Spleen (tissue), 11 donors: ENCODE measurements around the gene CRYBG1. TPM values are rescaled to one million over a fixed set of nuclear protein-coding genes. Genes with fewer than 3 reads are reported as not detected.

ENCODE experiments used
- DNase-seq: peaks from one replicate; pipeline ENCODE4 v3.0.0-alpha.2; 2020
- H3K27ac ChIP-seq, 8 donors: fragments of 200-600 bp; sonication (generic) in 7 of 8; 1 replicate in 4 of 8; 2 replicates in 4 of 8; pipeline versions ENCODE4 v1.5.0 to v1.8.0; 2016 to 2021; ENCODE audit warnings: inconsistent platforms in 4 of 8, mild to moderate bottlenecking in 4 of 8, moderate library complexity in 1 of 8
- H3K27me3 ChIP-seq, 7 donors: fragments of 200-600 bp; sonication (generic) in 6 of 7; replicated peaks in 1 of 7; 1 replicate in 4 of 7; 2 replicates in 3 of 7; pipeline versions ENCODE4 v1.5.0 to v1.8.0; 2016 to 2021; ENCODE audit warnings: inconsistent platforms in 3 of 7, mild to moderate bottlenecking in 1 of 7
- H3K36me3 ChIP-seq, 6 donors: fragments of 200-600 bp; sonication (generic) in 5 of 6; 1 replicate in 4 of 6; 2 replicates in 2 of 6; pipeline versions ENCODE4 v1.5.0 to v1.8.0; 2016 to 2021; ENCODE audit warnings: inconsistent platforms in 2 of 6
- H3K4me1 ChIP-seq, 6 donors: fragments of 200-600 bp; sonication (generic) in 5 of 6; 1 replicate in 3 of 6; 2 replicates in 3 of 6; pipeline versions ENCODE4 v1.5.0 to v1.8.0; 2016 to 2021; ENCODE audit warnings: inconsistent platforms in 3 of 6
- H3K4me3 ChIP-seq, 8 donors: fragments of 200-600 bp; sonication (generic) in 7 of 8; 1 replicate in 4 of 8; 2 replicates in 4 of 8; pipeline versions ENCODE4 v1.5.0 to v1.8.0; 2016 to 2021; ENCODE audit warnings: inconsistent platforms in 4 of 8, mild to moderate bottlenecking in 4 of 8, moderate library complexity in 2 of 8
- H3K9me3 ChIP-seq, 8 donors: fragments of 200-600 bp; sonication (generic) in 7 of 8; 1 replicate in 4 of 8; 2 replicates in 4 of 8; pipeline versions ENCODE4 v1.5.0 to v1.8.0; 2016 to 2021; ENCODE audit warnings: inconsistent platforms in 4 of 8
- POLR2A ChIP-seq, 3 donors: fragments of 450-650 bp; IDR thresholded peaks; one replicate each; pipeline ENCODE4 v1.5.1; 2017; ENCODE audit warnings: antibody characterized with exemption in 3 of 3, mild to moderate bottlenecking in 1 of 3
- POLR2AphosphoS5 ChIP-seq, 3 donors: sonication (generic); formaldehyde crosslinking; IDR thresholded peaks; one replicate each; pipeline ENCODE4 v1.5.1; 2017; ENCODE audit warnings: antibody characterized with exemption in 3 of 3
- WGBS, 5 donors: extraction: QIAGEN DNeasy Blood & Tissue Kit in 3 of 5; methylation state at CpG; one replicate each; pipeline versions ENCODE4 v1.1.5 to v1.1.7; 2013 to 2018; 5-methylcytosine and 5-hydroxymethylcytosine counted together
- intact Hi-C: fragments of 100-400 bp; cut with DNase I; formaldehyde crosslinking; loops from one replicate; pipeline ENCODE4 v1.15.0; 2023; ENCODE audit warnings: low total_unique reads
- polyA plus RNA-seq, 3 donors: library from polyadenylated mRNA; stranded (reverse); fragments of 200-250 nt; gene quantifications; one replicate each; pipeline ENCODE4 v1.2.1, GENCODE V29; 2013
- total RNA-seq, 7 donors: library from RNA; depleted of rRNA in 3 of 7; stranded (reverse); fragments of >200 nt in 3 of 7; fragmentation: NEBNext Ultra II Directional in 4 of 7; extraction: Animal tissue kit (Norgen Biotek cat#: 25700) in 4 of 7; gene quantifications; one replicate each; pipeline versions ENCODE4 v1.1.0 to v1.2.1, GENCODE V29; 2016 to 2021
- TF ChIP-seq, protein P1 (sequence below), 11 experiments: fragments of 200-600 bp in 7 of 11; fragments of 450-650 bp in 4 of 11; sonication (generic) in 4 of 11; IDR thresholded peaks in 8 of 11; conservative IDR thresholded peaks in 3 of 11; 1 replicate in 7 of 11; 2 replicates in 4 of 11; pipeline versions ENCODE4 v1.4.0 to v1.8.0; 2016 to 2021; ENCODE audit warnings: antibody characterized with exemption in 11 of 11, inconsistent platforms in 4 of 11, mild to moderate bottlenecking in 1 of 11
- donor health status: healthy with polysubstance abuse.
- donor health status: DM: no; HTN: no; CAD: no; lungs with moderate emphysema.
- donor health status: DM: no; HTN: no; CAD: no.
- donor health status: Bipolar disorder and iron deficiency.
- donor health status: healthy.
- donor health status: DM: no; HTN: no; CAD: no.
- donor health status: DM: yes; HTN: yes; CAD: no.

Gene CRYBG1
- total and polyA plus RNA-seq, 10 donors, result 5.6 to 39.1 (median 28.1) TPM

DNA sequence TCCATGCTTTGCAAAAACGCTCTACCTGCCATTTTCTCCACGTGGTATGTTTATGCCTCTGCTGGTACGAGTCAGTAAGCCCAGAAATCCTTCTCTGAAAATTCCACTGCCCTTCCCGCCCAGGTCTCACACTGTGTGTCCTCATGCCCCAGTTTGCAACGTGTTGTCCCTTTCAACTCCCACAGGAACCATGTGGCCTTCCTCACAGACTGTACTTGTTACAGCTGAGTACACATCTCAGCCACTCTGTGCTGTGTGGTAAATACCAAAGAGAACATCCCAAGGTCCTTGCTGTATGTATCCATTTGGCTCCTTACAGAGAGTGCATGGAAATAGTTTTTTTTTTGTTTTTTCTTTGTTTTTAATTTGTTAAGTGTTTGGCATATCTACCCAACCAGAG, 211.9 kb downstream of the CRYBG1 start:
- H3K4me1 ChIP-seq, result peaks cover 0 to 15% (median 0%) of the 10 kb centered on the region in 6 donors
- H3K27me3 ChIP-seq, result no peaks in the 10 kb centered on the region
- H3K4me3 ChIP-seq, result no peak overlapping the region
- H3K27ac ChIP-seq, result no peak overlapping the region
- DNase-seq, result no peak
- no peaks in the 10 kb centered on the region for H3K9me3 ChIP-seq
- 74 to 92% (median 82%) methylated on average over 5 of the region's 5 CpGs for WGBS, 5 donors
- H3K36me3 ChIP-seq, result peaks cover 0 to 81% (median 43%) of the 10 kb centered on the region in 6 donors
- TF ChIP-seq, protein P1, sequence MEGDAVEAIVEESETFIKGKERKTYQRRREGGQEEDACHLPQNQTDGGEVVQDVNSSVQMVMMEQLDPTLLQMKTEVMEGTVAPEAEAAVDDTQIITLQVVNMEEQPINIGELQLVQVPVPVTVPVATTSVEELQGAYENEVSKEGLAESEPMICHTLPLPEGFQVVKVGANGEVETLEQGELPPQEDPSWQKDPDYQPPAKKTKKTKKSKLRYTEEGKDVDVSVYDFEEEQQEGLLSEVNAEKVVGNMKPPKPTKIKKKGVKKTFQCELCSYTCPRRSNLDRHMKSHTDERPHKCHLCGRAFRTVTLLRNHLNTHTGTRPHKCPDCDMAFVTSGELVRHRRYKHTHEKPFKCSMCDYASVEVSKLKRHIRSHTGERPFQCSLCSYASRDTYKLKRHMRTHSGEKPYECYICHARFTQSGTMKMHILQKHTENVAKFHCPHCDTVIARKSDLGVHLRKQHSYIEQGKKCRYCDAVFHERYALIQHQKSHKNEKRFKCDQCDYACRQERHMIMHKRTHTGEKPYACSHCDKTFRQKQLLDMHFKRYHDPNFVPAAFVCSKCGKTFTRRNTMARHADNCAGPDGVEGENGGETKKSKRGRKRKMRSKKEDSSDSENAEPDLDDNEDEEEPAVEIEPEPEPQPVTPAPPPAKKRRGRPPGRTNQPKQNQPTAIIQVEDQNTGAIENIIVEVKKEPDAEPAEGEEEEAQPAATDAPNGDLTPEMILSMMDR (IDR thresholded peaks at IDR 0.05 in 8 of 11, conservative IDR thresholded peaks at IDR 0.05 in 3 of 11), result no peak
- TF ChIP-seq POLR2AphosphoS5 (IDR thresholded peaks at IDR 0.05) (no peak), POLR2A (IDR thresholded peaks at IDR 0.05) (no peak)
- intact Hi-C loops, result no loop called here

- 80 to 94% (median 88%) methylated on average over 6 of the region's 6 CpGs for WGBS, 5 donors
- intact Hi-C loops, result no loop called here
- Histone ChIP-seq H3K36me3 (peaks cover 0 to 81% (median 37%) of the 10 kb centered on the region in 6 donors), H3K27me3 (no peaks in the 10 kb centered on the region), H3K27ac (no peak overlapping the region), H3K9me3 (no peaks in the 10 kb centered on the region), H3K4me3 (no peak overlapping the region), H3K4me1 (peaks cover 0 to 15% (median 0%) of the 10 kb centered on the region in 6 donors)
- TF ChIP-seq POLR2A (IDR thresholded peaks at IDR 0.05) (no peak), POLR2AphosphoS5 (IDR thresholded peaks at IDR 0.05) (no peak)
- TF ChIP-seq, protein P1 (IDR thresholded peaks at IDR 0.05 in 8 of 11, conservative IDR thresholded peaks at IDR 0.05 in 3 of 11), result no peak
- no peak for DNase-seq
Measured at GRCh38 chr6:106572875-106573585, 212.5 kb downstream of the CRYBG1 start.

- Histone ChIP-seq H3K27me3 (no peaks in the 10 kb centered on the region), H3K36me3 (peaks cover 0 to 80% (median 20%) of the 10 kb centered on the region in 6 donors), H3K9me3 (no peaks in the 10 kb centered on the region), H3K4me1 (peaks cover 0 to 15% (median 0%) of the 10 kb centered on the region in 6 donors), H3K4me3 (no peak overlapping the region), H3K27ac (peak overlapping the region in 1 of 8 donors; percentile 46)
- TF ChIP-seq, protein P1 (IDR thresholded peaks at IDR 0.05 in 8 of 11, conservative IDR thresholded peaks at IDR 0.05 in 3 of 11), result no peak
- TF ChIP-seq POLR2AphosphoS5 (IDR thresholded peaks at IDR 0.05), result peak in 1 of 3 donors; percentile 42
- DNase-seq, result no peak
- intact Hi-C loops, result no loop called here
- WGBS, 5 donors, result 82 to 91% (median 87%) methylated on average over 12 to 16 of the region's 16 CpGs
Measured at GRCh38 chr6:106574741-106575458, 214.4 kb downstream of the CRYBG1 start.

GRCh38 chr6:106579281-106579680, 218.8 kb downstream of the CRYBG1 start:
- TF ChIP-seq POLR2A (IDR thresholded peaks at IDR 0.05) (no peak), POLR2AphosphoS5 (IDR thresholded peaks at IDR 0.05) (no peak)
- TF ChIP-seq, protein P1 (IDR thresholded peaks at IDR 0.05 in 8 of 11, conservative IDR thresholded peaks at IDR 0.05 in 3 of 11), result no peak
- intact Hi-C loops, result no loop called here
- whole genome bisulfite sequencing, 5 donors, result 88 to 97% (median 93%) methylated on average over 2 of the region's 2 CpGs

More at GRCh38 chr6:106579281-106579680, 218.8 kb downstream of the CRYBG1 start:
- Histone ChIP-seq H3K4me1 (no peaks in the 10 kb centered on the region), H3K4me3 (no peak overlapping the region), H3K9me3 (no peaks in the 10 kb centered on the region), H3K27me3 (no peaks in the 10 kb centered on the region), H3K27ac (no peak overlapping the region), H3K36me3 (peaks cover 0 to 86% (median 23%) of the 10 kb centered on the region in 6 donors)
- no peak for DNase-seq
